H1 (cell line): Measurements from ENCODE around the gene ATXN7.

Experiments used
- ASH2L ChIP-seq: fragments of 200-600, 300-600 bp; sonication (generic); IDR thresholded peaks from one replicate; pipeline ENCODE4 v1.7.1; 2017; ENCODE audit warnings: low read length
- EP300 ChIP-seq, 2 experiments: IDR thresholded peaks; 1 replicate in 1 of 2; 2 replicates in 1 of 2; pipeline ENCODE4 v1.6.1; 2011 to 2012; ENCODE audit warnings: low read depth in 2 of 2, low read length in 2 of 2, mild to moderate bottlenecking in 2 of 2, borderline replicate concordance in 1 of 2, inconsistent platforms in 1 of 2, moderate library complexity in 1 of 2
- GABPA ChIP-seq: IDR thresholded peaks from 2 replicates; pipeline ENCODE4 v1.6.1; 2011; ENCODE audit warnings: mild to moderate bottlenecking, low read length, moderate library complexity, borderline replicate concordance; ENCODE audit not compliant: insufficient read depth
- POLR2A ChIP-seq, 2 experiments: IDR thresholded peaks; 1 replicate in 1 of 2; 2 replicates in 1 of 2; pipeline ENCODE4 v1.6.1; 2011; ENCODE audit warnings: low read depth in 2 of 2, low read length in 2 of 2, mild to moderate bottlenecking in 2 of 2; ENCODE audit errors: control extremely low read depth in 1 of 2
- POU5F1 ChIP-seq: IDR thresholded peaks from 2 replicates; pipeline ENCODE4 v1.6.1; 2011; ENCODE audit warnings: low read depth, mild to moderate bottlenecking, low read length, moderate library complexity
- SAP30 ChIP-seq: fragments of 300-600 bp; sonication (generic); IDR thresholded peaks from 2 replicates; pipeline ENCODE4 v1.7.1; 2012; ENCODE audit warnings: low read length, moderate library complexity, mild to moderate bottlenecking, inconsistent platforms; ENCODE audit not compliant: insufficient read depth, insufficient replicate concordance
- SIRT6 ChIP-seq: IDR thresholded peaks from one replicate; pipeline ENCODE4 v1.7.1; 2012; ENCODE audit warnings: low read length, inconsistent platforms
- TEAD4 ChIP-seq: IDR thresholded peaks from 2 replicates; pipeline ENCODE4 v1.6.1; 2012; ENCODE audit warnings: low read depth, low read length, inconsistent platforms, mixed read lengths
- TF ChIP-seq, protein P1 (sequence below), 3 experiments: IDR thresholded peaks; 1 replicate in 2 of 3; 2 replicates in 1 of 3; pipeline versions ENCODE4 v1.5.1 to v1.6.1; 2011; ENCODE audit warnings: low read length in 3 of 3, mild to moderate bottlenecking in 3 of 3, inconsistent platforms in 2 of 3, low read depth in 1 of 3, moderate library complexity in 1 of 3; ENCODE audit not compliant: insufficient read depth in 1 of 3; ENCODE audit errors: control extremely low read depth in 1 of 3

GRCh38 chr3:64009528-64009927 is 145.9 kb downstream of the ATXN7 start:
- TF ChIP-seq GABPA: no peak
- TF ChIP-seq, protein P1, sequence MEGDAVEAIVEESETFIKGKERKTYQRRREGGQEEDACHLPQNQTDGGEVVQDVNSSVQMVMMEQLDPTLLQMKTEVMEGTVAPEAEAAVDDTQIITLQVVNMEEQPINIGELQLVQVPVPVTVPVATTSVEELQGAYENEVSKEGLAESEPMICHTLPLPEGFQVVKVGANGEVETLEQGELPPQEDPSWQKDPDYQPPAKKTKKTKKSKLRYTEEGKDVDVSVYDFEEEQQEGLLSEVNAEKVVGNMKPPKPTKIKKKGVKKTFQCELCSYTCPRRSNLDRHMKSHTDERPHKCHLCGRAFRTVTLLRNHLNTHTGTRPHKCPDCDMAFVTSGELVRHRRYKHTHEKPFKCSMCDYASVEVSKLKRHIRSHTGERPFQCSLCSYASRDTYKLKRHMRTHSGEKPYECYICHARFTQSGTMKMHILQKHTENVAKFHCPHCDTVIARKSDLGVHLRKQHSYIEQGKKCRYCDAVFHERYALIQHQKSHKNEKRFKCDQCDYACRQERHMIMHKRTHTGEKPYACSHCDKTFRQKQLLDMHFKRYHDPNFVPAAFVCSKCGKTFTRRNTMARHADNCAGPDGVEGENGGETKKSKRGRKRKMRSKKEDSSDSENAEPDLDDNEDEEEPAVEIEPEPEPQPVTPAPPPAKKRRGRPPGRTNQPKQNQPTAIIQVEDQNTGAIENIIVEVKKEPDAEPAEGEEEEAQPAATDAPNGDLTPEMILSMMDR (IDR thresholded peaks at IDR 0.05; ENCODE audit: control extremely low read depth in 1 of 3, insufficient read depth in 1 of 3, low read depth in 1 of 3, low read length in 3 of 3): no peak
- TF ChIP-seq TEAD4: no peak
- no peak for TF ChIP-seq POLR2A (IDR thresholded peaks at IDR 0.05; ENCODE audit: control extremely low read depth in 1 of 2, low read depth in 2 of 2, low read length in 2 of 2)
- TF ChIP-seq SAP30: no peak
- no peak for TF ChIP-seq POU5F1
- TF ChIP-seq EP300 (IDR thresholded peaks at IDR 0.05; ENCODE audit: borderline replicate concordance in 1 of 2, low read depth in 2 of 2, low read length in 2 of 2): no peak
- no peak for TF ChIP-seq ASH2L
- no peak for TF ChIP-seq SIRT6
